Kidney (tissue), 14 donors: ENCODE results near the gene LRP1. TPM values are rescaled to one million over a fixed set of nuclear protein-coding genes. Genes with fewer than 3 reads are reported as not detected.

Experiments
- DNase-seq, 5 donors: peaks; one replicate each; pipeline ENCODE4 v3.0.0-alpha.2; 2013 to 2020
- FAIRE-seq: peaks from 2 replicates; lab custom pipeline; 2012; peaks lifted over from hg19 to GRCh38; lab: Jason Lieb, UNC
- H3K27ac ChIP-seq, 2 donors: one replicate each; pipeline ENCODE4 v1.7.0; 2013; ENCODE audit warnings: low read depth in 2 of 2, low read length in 2 of 2, inconsistent platforms in 1 of 2
- H3K27me3 ChIP-seq: one replicate; pipeline ENCODE4 v1.7.1; 2013; ENCODE audit warnings: low read length, inconsistent platforms; ENCODE audit not compliant: control insufficient read depth, insufficient read depth
- H3K36me3 ChIP-seq, 3 donors: one replicate each; pipeline versions ENCODE4 v1.7.0 to v1.7.1; 2013; ENCODE audit warnings: low read length in 3 of 3, control low read depth in 1 of 3, inconsistent platforms in 1 of 3; ENCODE audit not compliant: insufficient read depth in 3 of 3, control insufficient read depth in 2 of 3
- H3K4me1 ChIP-seq, 3 donors: one replicate each; pipeline versions ENCODE4 v1.7.0 to v1.7.1; 2013; ENCODE audit warnings: low read length in 3 of 3, inconsistent platforms in 1 of 3, low read depth in 1 of 3; ENCODE audit not compliant: control insufficient read depth in 2 of 3, insufficient read depth in 2 of 3
- H3K4me3 ChIP-seq, 3 donors: one replicate each; pipeline versions ENCODE4 v1.7.0 to v1.8.1; 2013; ENCODE audit warnings: low read length in 3 of 3, control low read depth in 1 of 3, inconsistent platforms in 1 of 3
- H3K9ac ChIP-seq, 3 donors: one replicate each; pipeline versions ENCODE4 v1.7.0 to v1.7.1; 2013; ENCODE audit warnings: low read length in 3 of 3, control low read depth in 1 of 3, inconsistent platforms in 1 of 3
- H3K9me3 ChIP-seq, 3 donors: one replicate each; pipeline versions ENCODE4 v1.7.0 to v1.7.1; 2013; ENCODE audit warnings: low read length in 3 of 3, control low read depth in 1 of 3, inconsistent platforms in 1 of 3; ENCODE audit not compliant: control insufficient read depth in 2 of 3, insufficient read depth in 1 of 3
- CTCF ChIP-seq: IDR thresholded peaks from 3 replicates; pipeline ENCODE4 v1.5.1; 2012; ENCODE audit warnings: mild to moderate bottlenecking, moderate library complexity, borderline replicate concordance; ENCODE audit not compliant: insufficient read depth; ENCODE audit errors: extremely low read depth
- intact Hi-C: fragments of 100-400 bp; cut with DNase I; formaldehyde crosslinking; loops from one replicate; pipeline ENCODE4 v1.11.1; 2022
- polyA plus RNA-seq: library from polyadenylated mRNA; stranded (reverse); fragments of 350-450 nt; fragmentation: Illumina TruSeq; extraction: RNeasy Lipid Tissue Mini Kit (QIAGEN cat#74804); gene quantifications from one replicate; pipeline ENCODE4 v1.2.3, GENCODE V29; 2014; ENCODE audit warnings: low read depth, low replicate concordance; ENCODE audit not compliant: insufficient read depth
- total RNA-seq: library from RNA; stranded (reverse); fragmentation: NEBNext Ultra II Directional; extraction: Animal tissue kit (Norgen Biotek cat#: 25700); gene quantifications from one replicate; pipeline ENCODE4 v1.2.1, GENCODE V29; 2021
- donor health status: control.
- donor health status: control.
- donor health status: control.
- donor health status: control.
- donor health status: control.
- donor health status: DM: yes; HTN: yes; CAD: no.
- donor health status: Normal renal cell carcinoma (clear cell type).

LRP1 gene
- total and polyA plus RNA-seq, 2 donors from 2014 or later, result 18.7 to 121 TPM

- H3K27ac ChIP-seq, result peak overlapping the region; percentile 87 to 92
- H3K36me3 ChIP-seq, result peaks cover 4 to 23% (median 5%) of the 10 kb centered on the region in 3 donors
- FAIRE-seq, result no peak
- peak overlapping the region; percentile 53 to 73 (median 54) for H3K9ac ChIP-seq
- H3K4me3 ChIP-seq, result peak overlapping the region; percentile 78 to 84 (median 83)
- peak; percentile 83 to 93 (median 90) for DNase-seq
- no peaks in the 10 kb centered on the region for H3K9me3 ChIP-seq
- intact Hi-C loops, result no loop called here
- peaks cover 5 to 23% (median 15%) of the 10 kb centered on the region in 3 donors for H3K4me1 ChIP-seq
- H3K27me3 ChIP-seq, result no peaks in the 10 kb centered on the region
- no peak for TF ChIP-seq CTCF
These were observed 38.7 kb upstream of the LRP1 start for GRCh38 chr12:57089271-57090245.

- H3K9ac ChIP-seq, result peak overlapping the region in 2 of 3 donors; percentile 58 to 70
- H3K27me3 ChIP-seq, result no peaks in the 10 kb centered on the region
- H3K4me3 ChIP-seq, result peak overlapping the region; percentile 58 to 61 (median 60)
- peaks cover 4 to 29% (median 5%) of the 10 kb centered on the region in 3 donors for H3K36me3 ChIP-seq
- H3K9me3 ChIP-seq, result no peaks in the 10 kb centered on the region
- H3K27ac ChIP-seq, result peak overlapping the region in 1 of 2 donors; percentile 41
- intact Hi-C loops, result no loop called here
- peaks cover 5 to 23% (median 14%) of the 10 kb centered on the region in 3 donors for H3K4me1 ChIP-seq
- peak in 1 of 5 donors; percentile 22 for DNase-seq
- no peak for TF ChIP-seq CTCF
- FAIRE-seq, result no peak
These were observed 37.8 kb upstream of the LRP1 start for GRCh38 chr12:57090490-57090889.

- no peaks in the 10 kb centered on the region for H3K9me3 ChIP-seq
- FAIRE-seq (no peak), DNase-seq (peak in 1 of 5 donors; percentile 54)
- H3K36me3 ChIP-seq, result peaks cover 5 to 33% (median 9%) of the 10 kb centered on the region in 3 donors
- no peak for TF ChIP-seq CTCF
- peak overlapping the region; percentile 58 to 61 (median 60) for H3K4me3 ChIP-seq
- H3K9ac ChIP-seq, result peak overlapping the region in 1 of 3 donors; percentile 70
- no peaks in the 10 kb centered on the region for H3K27me3 ChIP-seq
- peaks cover 3 to 20% (median 8%) of the 10 kb centered on the region in 3 donors for H3K4me1 ChIP-seq
- intact Hi-C loops, result no loop called here
- H3K27ac ChIP-seq, result peak overlapping the region in 1 of 2 donors; percentile 41
These were observed 37.2 kb upstream of the LRP1 start for GRCh38 chr12:57090924-57091637.
